Uterus (tissue), 2 donors: ENCODE data around the gene HNRNPAB.

Experiments
- POLR2A ChIP-seq, 2 donors: fragments of 450-650 bp; IDR thresholded peaks; one replicate each; pipeline ENCODE4 v1.6.1; 2016; ENCODE audit warnings: antibody characterized with exemption in 2 of 2, mild to moderate bottlenecking in 1 of 2, moderate library complexity in 1 of 2
- TF ChIP-seq, protein P1 (sequence below), 4 experiments: fragments of 200-600 bp in 2 of 4; fragments of 450-650 bp in 2 of 4; sonication (generic) in 2 of 4; IDR thresholded peaks; one replicate each; pipeline ENCODE4 v1.5.1; 2016 to 2019; ENCODE audit warnings: antibody characterized with exemption in 4 of 4, mild to moderate bottlenecking in 2 of 4, moderate library complexity in 1 of 4

DNA sequence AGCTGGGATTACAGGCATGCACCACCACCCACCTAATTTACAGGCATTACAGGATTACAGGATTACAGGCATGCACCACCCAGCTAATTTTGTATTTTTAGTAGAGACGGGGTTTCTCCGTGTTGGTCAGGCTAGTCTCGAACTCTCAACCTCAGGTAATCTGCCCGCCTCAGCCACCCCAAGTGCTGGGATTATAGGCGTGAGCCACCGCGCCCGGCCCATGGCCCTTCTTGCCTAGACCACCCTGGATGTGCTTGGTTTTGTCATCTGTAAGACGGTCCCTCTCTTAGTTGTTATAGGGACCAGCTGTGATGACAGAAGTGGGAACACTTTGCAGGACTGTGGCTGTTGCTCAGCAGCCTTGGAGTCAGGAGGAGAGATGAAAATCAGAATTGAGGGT lies 31.8 kb downstream of the HNRNPAB start:
- TF ChIP-seq, protein P1, sequence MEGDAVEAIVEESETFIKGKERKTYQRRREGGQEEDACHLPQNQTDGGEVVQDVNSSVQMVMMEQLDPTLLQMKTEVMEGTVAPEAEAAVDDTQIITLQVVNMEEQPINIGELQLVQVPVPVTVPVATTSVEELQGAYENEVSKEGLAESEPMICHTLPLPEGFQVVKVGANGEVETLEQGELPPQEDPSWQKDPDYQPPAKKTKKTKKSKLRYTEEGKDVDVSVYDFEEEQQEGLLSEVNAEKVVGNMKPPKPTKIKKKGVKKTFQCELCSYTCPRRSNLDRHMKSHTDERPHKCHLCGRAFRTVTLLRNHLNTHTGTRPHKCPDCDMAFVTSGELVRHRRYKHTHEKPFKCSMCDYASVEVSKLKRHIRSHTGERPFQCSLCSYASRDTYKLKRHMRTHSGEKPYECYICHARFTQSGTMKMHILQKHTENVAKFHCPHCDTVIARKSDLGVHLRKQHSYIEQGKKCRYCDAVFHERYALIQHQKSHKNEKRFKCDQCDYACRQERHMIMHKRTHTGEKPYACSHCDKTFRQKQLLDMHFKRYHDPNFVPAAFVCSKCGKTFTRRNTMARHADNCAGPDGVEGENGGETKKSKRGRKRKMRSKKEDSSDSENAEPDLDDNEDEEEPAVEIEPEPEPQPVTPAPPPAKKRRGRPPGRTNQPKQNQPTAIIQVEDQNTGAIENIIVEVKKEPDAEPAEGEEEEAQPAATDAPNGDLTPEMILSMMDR (IDR thresholded peaks at IDR 0.05): no peak
- TF ChIP-seq POLR2A (IDR thresholded peaks at IDR 0.05): no peak
